ENCODE results near the gene ABHD4.
"Not testable (repeated sequence)": the region's sequence is repeated elsewhere in the genome, so short reads cannot be mapped to it uniquely, and the experiment has no call there.

Gene ABHD4

DNA sequence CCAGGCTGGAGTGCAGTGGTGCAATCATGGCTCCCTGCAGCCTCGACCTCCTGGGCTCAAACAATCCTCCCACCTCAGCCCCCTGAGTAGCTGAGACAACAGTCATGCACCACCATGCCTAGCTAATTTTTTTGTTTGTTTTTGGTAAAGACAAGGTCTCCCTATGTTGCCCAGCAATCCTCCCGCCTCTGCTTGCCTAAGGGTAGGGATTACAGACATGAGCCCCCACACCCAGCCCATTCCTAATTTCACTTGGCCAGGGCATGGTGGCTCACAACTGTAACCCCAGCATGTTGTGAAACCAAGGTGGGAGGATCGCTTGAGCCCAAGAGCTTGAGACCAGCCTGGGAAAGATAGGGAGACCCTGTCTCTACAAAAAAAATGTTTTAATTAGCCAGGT is 18.2 kb upstream of the ABHD4 start:
- ChIA-PET POLR2A (no interaction called here), CTCF (interaction anchor here (0.9 to 3.8 kb wide), 4 partner anchors 9 to 273 kb away, joined by 3 to 25 read pairs (median 11); no protein-coding TSS in a partner anchor)
- DNase-seq (ENCODE audit: low read depth, low spot score), result no peak
- TF ChIP-seq, protein P1, sequence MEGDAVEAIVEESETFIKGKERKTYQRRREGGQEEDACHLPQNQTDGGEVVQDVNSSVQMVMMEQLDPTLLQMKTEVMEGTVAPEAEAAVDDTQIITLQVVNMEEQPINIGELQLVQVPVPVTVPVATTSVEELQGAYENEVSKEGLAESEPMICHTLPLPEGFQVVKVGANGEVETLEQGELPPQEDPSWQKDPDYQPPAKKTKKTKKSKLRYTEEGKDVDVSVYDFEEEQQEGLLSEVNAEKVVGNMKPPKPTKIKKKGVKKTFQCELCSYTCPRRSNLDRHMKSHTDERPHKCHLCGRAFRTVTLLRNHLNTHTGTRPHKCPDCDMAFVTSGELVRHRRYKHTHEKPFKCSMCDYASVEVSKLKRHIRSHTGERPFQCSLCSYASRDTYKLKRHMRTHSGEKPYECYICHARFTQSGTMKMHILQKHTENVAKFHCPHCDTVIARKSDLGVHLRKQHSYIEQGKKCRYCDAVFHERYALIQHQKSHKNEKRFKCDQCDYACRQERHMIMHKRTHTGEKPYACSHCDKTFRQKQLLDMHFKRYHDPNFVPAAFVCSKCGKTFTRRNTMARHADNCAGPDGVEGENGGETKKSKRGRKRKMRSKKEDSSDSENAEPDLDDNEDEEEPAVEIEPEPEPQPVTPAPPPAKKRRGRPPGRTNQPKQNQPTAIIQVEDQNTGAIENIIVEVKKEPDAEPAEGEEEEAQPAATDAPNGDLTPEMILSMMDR (IDR thresholded peaks at IDR 0.05; ENCODE audit: insufficient read depth, low read length, missing control alignments), result no peak
- H3K4me3 ChIP-seq (ENCODE audit: low read depth, low read length), result no peak overlapping the region

DNA sequence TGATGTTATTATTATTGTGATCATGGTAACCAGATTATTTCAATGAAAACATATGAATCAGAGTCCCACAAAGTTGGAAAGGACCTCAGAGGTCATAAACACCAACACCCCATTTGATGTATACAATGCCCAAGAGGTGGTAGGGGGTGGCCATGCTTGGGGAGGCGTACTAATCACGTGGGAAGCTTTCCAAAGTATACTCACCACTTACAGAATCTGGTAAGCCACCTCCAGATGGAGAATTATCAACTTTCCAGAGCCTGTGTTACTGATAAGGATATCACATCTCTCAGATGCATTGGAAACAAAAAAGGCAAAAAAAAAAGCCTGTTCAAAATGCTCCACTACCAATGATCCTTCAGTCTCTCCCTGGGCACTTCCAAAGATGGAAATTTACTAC is 17.5 kb upstream of the ABHD4 start:
- TF ChIP-seq, protein P1 (IDR thresholded peaks at IDR 0.05; ENCODE audit: insufficient read depth, low read length, missing control alignments), result no peak
- CTCF ChIA-PET, result interaction anchor here (0.9 to 13.5 kb wide), 6 partner anchors 10 to 273 kb away, joined by 3 to 141 read pairs (median 11); no protein-coding TSS in a partner anchor
- no peak for DNase-seq (ENCODE audit: low read depth, low spot score)
- no peak overlapping the region for H3K4me3 ChIP-seq (ENCODE audit: low read depth, low read length)
- POLR2A ChIA-PET, result no interaction called here

DNA sequence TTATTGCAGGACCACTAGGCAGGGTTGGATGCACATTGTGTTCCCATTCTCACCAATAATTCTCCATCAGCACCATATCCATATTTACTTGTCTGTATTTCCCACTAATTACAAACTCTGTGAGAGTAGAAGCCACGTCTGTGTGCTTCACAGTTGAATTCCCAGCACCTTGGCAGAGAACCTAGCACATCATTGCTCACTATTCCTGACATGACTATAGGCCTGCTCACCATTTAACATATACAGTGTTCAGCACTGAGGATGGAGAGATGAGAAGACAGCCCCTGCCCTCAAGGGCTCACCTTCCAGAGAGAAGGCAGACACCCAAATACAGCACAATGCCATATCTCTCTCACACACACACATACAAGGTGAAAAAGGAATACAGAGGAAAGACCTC is 14.1 kb upstream of the ABHD4 start:
- no peak for DNase-seq (ENCODE audit: low read depth, low spot score)
- TF ChIP-seq, protein P1 (IDR thresholded peaks at IDR 0.05; ENCODE audit: insufficient read depth, low read length, missing control alignments), result no peak
- ChIA-PET POLR2A (interaction anchor here (0.7 kb wide), 1 partner anchor 182 kb away, joined by 3 read pairs; the partner anchor contains the start of gene OXA1L), CTCF (interaction anchor here (0.6 to 13.5 kb wide), 3 partner anchors 13 to 27 kb away, joined by 3 to 141 read pairs (median 3); no protein-coding TSS in a partner anchor)
- H3K4me3 ChIP-seq (ENCODE audit: low read depth, low read length), result no peak overlapping the region

DNA sequence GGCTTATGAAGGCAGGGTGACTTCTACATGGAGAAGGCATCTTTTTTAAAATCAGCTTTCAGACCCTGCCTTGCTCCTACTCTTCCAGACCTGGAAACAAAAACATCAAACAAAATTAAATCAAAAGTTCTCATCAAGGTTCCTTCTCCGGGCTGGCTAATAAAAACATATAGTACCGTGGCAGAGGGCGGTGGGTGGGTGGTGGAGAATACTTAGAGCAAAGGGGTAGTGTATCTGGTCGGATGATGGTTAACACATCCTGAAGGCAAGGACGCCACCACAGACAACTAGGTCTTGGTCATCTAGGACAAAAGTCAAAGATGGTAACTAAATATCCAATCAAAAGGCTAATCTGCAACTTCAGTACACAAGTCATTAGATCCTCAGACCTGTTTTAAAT is 10.9 kb upstream of the ABHD4 start:
- TF ChIP-seq, protein P1 (IDR thresholded peaks at IDR 0.05; ENCODE audit: insufficient read depth, low read length, missing control alignments), result no peak
- no peak overlapping the region for H3K4me3 ChIP-seq (ENCODE audit: low read depth, low read length)
- no peak for DNase-seq (ENCODE audit: low read depth, low spot score)
- CTCF ChIA-PET, result interaction anchor here (1.3 to 13.5 kb wide), 5 partner anchors 16 to 65 kb away, joined by 3 to 141 read pairs (median 24); no protein-coding TSS in a partner anchor
- POLR2A ChIA-PET, result no interaction called here

DNA sequence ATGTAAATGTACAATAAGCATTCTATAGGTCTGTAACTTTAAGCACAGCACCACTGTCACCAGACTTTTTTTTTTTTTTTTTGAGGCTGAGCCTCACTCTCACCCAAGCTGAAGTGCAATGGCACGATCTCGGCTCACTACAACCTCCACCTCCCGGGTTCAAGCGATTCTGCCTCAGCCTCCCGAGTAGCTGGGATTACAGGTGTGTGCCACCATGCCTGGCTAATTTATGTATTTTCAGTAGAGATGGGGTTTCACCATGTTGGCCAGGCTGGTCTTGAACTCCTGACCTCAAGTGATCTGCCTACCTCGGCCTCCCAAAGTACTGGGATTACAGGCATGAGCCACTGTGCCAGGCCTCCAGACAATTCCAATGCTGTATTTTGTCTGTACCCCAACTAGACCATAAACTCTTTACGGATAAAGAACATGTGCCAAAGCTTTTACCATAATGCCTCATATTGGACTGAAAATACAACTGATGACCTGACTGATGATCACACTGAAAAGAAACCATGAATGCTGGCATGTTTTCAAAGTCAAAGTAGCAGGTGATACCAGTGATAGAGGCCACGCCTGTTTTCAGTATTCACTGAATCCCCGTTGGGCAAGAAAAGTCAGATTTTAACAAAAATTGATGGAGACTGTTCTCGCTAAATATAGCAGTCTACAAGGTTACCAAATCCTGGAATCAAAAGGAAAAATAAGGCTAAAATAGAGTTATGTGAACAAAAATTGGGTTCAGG is 10.2 kb upstream of the ABHD4 start:
- POLR2A ChIA-PET; DNase-seq (ENCODE audit: low read depth, low spot score): not testable (repeated sequence)
- H3K4me3 ChIP-seq (ENCODE audit: low read depth, low read length), result peak overlapping the region; percentile 89
- CTCF ChIA-PET, result interaction anchor here (0.9 to 13.5 kb wide), 9 partner anchors 11 to 284 kb away, joined by 3 to 141 read pairs (median 17); partner anchors contain the start of gene ABHD4

DNA sequence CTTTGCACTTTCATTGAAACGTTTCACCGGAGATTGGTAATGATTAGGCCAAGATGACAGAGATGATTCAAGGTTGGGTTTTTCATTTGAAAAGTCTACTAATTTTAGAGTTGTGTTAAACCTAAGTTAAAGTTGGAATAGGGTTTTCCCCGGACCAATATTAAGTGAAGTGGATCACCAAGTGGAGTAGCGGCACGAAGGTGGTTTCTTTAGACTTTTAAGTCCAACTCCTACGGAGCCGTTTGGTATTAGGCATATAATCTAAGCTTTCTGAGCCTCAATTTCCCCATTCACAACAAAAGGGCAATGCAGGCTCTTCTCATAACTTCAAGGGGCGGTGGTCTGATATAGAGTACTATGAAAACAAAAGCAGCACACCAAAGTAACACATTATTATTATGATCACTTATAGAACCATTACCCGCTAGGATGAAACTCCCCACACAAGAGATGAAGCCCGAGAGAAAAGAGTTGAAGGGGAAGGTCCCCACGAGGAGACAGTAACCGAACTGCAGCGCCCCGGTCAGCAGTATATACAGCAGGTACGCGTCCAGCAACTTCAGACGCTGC is 9.5 kb upstream of the ABHD4 start:
- peak overlapping the region; percentile 89 for H3K4me3 ChIP-seq (ENCODE audit: low read depth, low read length)
- TF ChIP-seq, protein P1 (IDR thresholded peaks at IDR 0.05; ENCODE audit: insufficient read depth, low read length, missing control alignments), result no peak
- ChIA-PET CTCF (interaction anchor here (0.5 to 13.5 kb wide), 17 partner anchors 10 to 284 kb away, joined by 3 to 141 read pairs (median 4); partner anchors contain the start of gene ABHD4), POLR2A (interaction anchor here (0.9 to 1.9 kb wide), 9 partner anchors 9 to 248 kb away, joined by 3 to 8 read pairs (median 4); partner anchors contain the start of genes ABHD4, MMP14 and OXA1L)
- no peak for DNase-seq (ENCODE audit: low read depth, low spot score)
